Glutamatergic neuron (in vitro differentiated cells): ENCODE results near the gene EXOSC7. TPM values are rescaled to one million over a fixed set of nuclear protein-coding genes. Genes with fewer than 3 reads are reported as not detected.

ENCODE experiments used
- DNase-seq: peaks from one replicate; pipeline ENCODE4 v3.0.0; 2022
- H3K27ac Mint-ChIP-seq: one replicate; pipeline ENCODE4 v1.8.0; 2020; ENCODE audit warnings: mild to moderate bottlenecking, mixed read lengths, inconsistent platforms; ENCODE audit not compliant: unreplicated experiment
- H3K27me3 Mint-ChIP-seq: one replicate; pipeline ENCODE4 v1.8.0; 2020; ENCODE audit warnings: mild to moderate bottlenecking, moderate library complexity, mixed read lengths, inconsistent platforms; ENCODE audit not compliant: unreplicated experiment
- H3K36me3 Mint-ChIP-seq: one replicate; pipeline ENCODE4 v1.8.0; 2020; ENCODE audit warnings: mild to moderate bottlenecking, mixed read lengths, inconsistent platforms; ENCODE audit not compliant: unreplicated experiment
- H3K4me1 Mint-ChIP-seq: one replicate; pipeline ENCODE4 v1.8.0; 2020; ENCODE audit warnings: mild to moderate bottlenecking, low read depth, mixed read lengths, inconsistent platforms; ENCODE audit not compliant: unreplicated experiment
- H3K4me3 Mint-ChIP-seq: one replicate; pipeline ENCODE4 v1.8.0; 2020; ENCODE audit warnings: mild to moderate bottlenecking, mixed read lengths, inconsistent platforms; ENCODE audit not compliant: unreplicated experiment
- H3K9me3 Mint-ChIP-seq: one replicate; pipeline ENCODE4 v1.8.0; 2020; ENCODE audit warnings: mild to moderate bottlenecking, moderate library complexity, mixed read lengths, inconsistent platforms; ENCODE audit not compliant: unreplicated experiment
- CTCF ChIP-seq: fragments of 200-600 bp; sonication (generic); IDR thresholded peaks from one replicate; pipeline ENCODE4 v1.5.0; 2021; ENCODE audit not compliant: partially characterized antibody, unreplicated experiment
- total RNA-seq: library from RNA; stranded (reverse); fragmentation: NEBNext Ultra II Directional; extraction: Animal tissue kit (Norgen Biotek cat#: 25700); gene quantifications from one replicate; pipeline ENCODE4 v1.2.1, GENCODE V29; 2021; ENCODE audit not compliant: unreplicated experiment

Gene EXOSC7
- total RNA-seq, 1 donor from 2014 or later: 30.9 TPM

GRCh38 chr3:45007091-45007490 is 31.0 kb downstream of the EXOSC7 start:
- Mint-ChIP-seq H3K36me3 (peaks cover 23% of the 10 kb centered on the region), H3K4me1 (peaks cover 8% of the 10 kb centered on the region), H3K27ac (no peak overlapping the region), H3K27me3 (no peaks in the 10 kb centered on the region), H3K9me3 (no peaks in the 10 kb centered on the region), H3K4me3 (no peak overlapping the region)
- TF ChIP-seq CTCF: no peak
- DNase-seq: no peak

GRCh38 chr3:45008117-45008516 is 32.1 kb downstream of the EXOSC7 start:
- no peaks in the 10 kb centered on the region for H3K27me3 Mint-ChIP-seq
- no peak overlapping the region for H3K27ac Mint-ChIP-seq
- H3K4me1 Mint-ChIP-seq: peaks cover 10% of the 10 kb centered on the region
- H3K36me3 Mint-ChIP-seq: peaks cover 23% of the 10 kb centered on the region
- no peak for DNase-seq
- no peak overlapping the region for H3K4me3 Mint-ChIP-seq
- no peaks in the 10 kb centered on the region for H3K9me3 Mint-ChIP-seq
- TF ChIP-seq CTCF: no peak

GRCh38 chr3:45009868-45010267 is 33.8 kb downstream of the EXOSC7 start:
- no peak for TF ChIP-seq CTCF
- H3K27ac Mint-ChIP-seq: no peak overlapping the region
- H3K27me3 Mint-ChIP-seq: no peaks in the 10 kb centered on the region
- peaks cover 13% of the 10 kb centered on the region for H3K36me3 Mint-ChIP-seq
- H3K9me3 Mint-ChIP-seq: no peaks in the 10 kb centered on the region
- peaks cover 10% of the 10 kb centered on the region for H3K4me1 Mint-ChIP-seq
- no peak overlapping the region for H3K4me3 Mint-ChIP-seq
- no peak for DNase-seq

GRCh38 chr3:45010811-45011333 is 34.8 kb downstream of the EXOSC7 start:
- H3K9me3 Mint-ChIP-seq: no peaks in the 10 kb centered on the region
- H3K4me1 Mint-ChIP-seq: peaks cover 10% of the 10 kb centered on the region
- peaks cover 4% of the 10 kb centered on the region for H3K36me3 Mint-ChIP-seq
- H3K27ac Mint-ChIP-seq: no peak overlapping the region
- no peak for DNase-seq
- TF ChIP-seq CTCF: no peak
- no peak overlapping the region for H3K4me3 Mint-ChIP-seq
- H3K27me3 Mint-ChIP-seq: no peaks in the 10 kb centered on the region

- peaks cover 13% of the 10 kb centered on the region for H3K4me1 Mint-ChIP-seq
- no peak for DNase-seq
- no peaks in the 10 kb centered on the region for H3K27me3 Mint-ChIP-seq
- H3K27ac Mint-ChIP-seq: no peak overlapping the region
- no peak overlapping the region for H3K4me3 Mint-ChIP-seq
- peaks cover 3% of the 10 kb centered on the region for H3K36me3 Mint-ChIP-seq
- no peak for TF ChIP-seq CTCF
- no peaks in the 10 kb centered on the region for H3K9me3 Mint-ChIP-seq
Observed at GRCh38 chr3:45011756-45012508, 35.9 kb downstream of the EXOSC7 start.
